Prostate gland (tissue), 2 donors: Measurements from ENCODE around the gene FMC1. TPM values are rescaled to one million over a fixed set of nuclear protein-coding genes. Genes with fewer than 3 reads are reported as not detected.

ENCODE experiments used
- small RNA-seq, 2 donors: library from RNA; depleted of rRNA; stranded (forward); fragments of <200 nt; gene quantifications; one replicate each; pipeline ENCODE3, GENCODE V24; 2016
- total RNA-seq, 2 donors: library from RNA; depleted of rRNA; stranded (reverse); fragments of >200 nt; gene quantifications; one replicate each; pipeline ENCODE4 v1.1.0, GENCODE V29; 2016

FMC1 gene
- total RNA-seq, 2 donors from 2014 or later = 17.8 to 29.6 TPM

Small RNA genes within 50 kb of the gene (small RNA-seq; reads per million reads assigned to genes)
- gene RNU6-206P = 0 reads per million in 2 donors

Other genes with a start within 250 kb of the FMC1 start
- 10 to 100 TPM; 41.2 to 47.9 TPM for gene ZC3HAV1, start 231.6 kb upstream of the FMC1 start, total RNA-seq
- gene UBN2, start 110.1 kb upstream of the FMC1 start, total RNA-seq = 10 to 100 TPM; 13.9 to 25.2 TPM
- gene LUC7L2, start 18.6 kb downstream of the FMC1 start, total RNA-seq = 10 to 100 TPM; 71.2 to 81.7 TPM
- gene KLRG2, start 142.3 kb downstream of the FMC1 start, total RNA-seq = 1 to 10 TPM in 1 of 2 donors, under 1 TPM in 1; 0.68 to 1.5 TPM
- 1 to 10 TPM in 1 of 2 donors, not detected in 1; 3.0 TPM for gene CLEC2L, start 182.3 kb downstream of the FMC1 start, total RNA-seq